T47D (cell line): ENCODE measurements around the gene KCNC2.
A peak's percentile ranks its signal among the peaks of the same experiment; 100 is the strongest.

Source experiments
- DNase-seq, 2 experiments: peaks; one replicate each; pipeline versions ENCODE4 v3.0.0 to v3.0.0-alpha.2; 2011 to 2012; ENCODE audit warnings: low read depth in 1 of 2, low spot score in 1 of 2
- JUND ChIP-seq: IDR thresholded peaks from 2 replicates; pipeline ENCODE4 v1.6.1; 2012; ENCODE audit warnings: low read depth
- in situ Hi-C: cut with HindIII; loops from 2 replicates; pipeline ENCODE4 v1.10.0; 2016; ENCODE audit warnings: low sequenced_read_pairs, low pct_unique_long_range_greater_than_20kb

Gene KCNC2

DNA sequence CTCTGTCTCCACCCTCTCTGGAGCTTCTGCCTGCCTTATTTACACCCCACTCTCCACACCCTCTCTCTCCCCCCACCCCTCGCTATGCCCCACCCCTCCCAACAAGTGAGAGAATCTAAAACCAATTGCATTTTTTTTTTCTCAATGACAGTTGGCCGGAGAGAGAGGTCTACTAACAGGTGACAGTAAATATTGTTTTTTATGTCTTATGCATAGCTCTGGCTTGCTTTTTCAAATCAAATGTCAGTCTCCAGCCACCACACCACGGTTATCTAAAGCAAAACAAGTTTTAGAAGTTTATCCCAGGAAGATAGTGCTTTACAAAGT lies at the start of gene KCNC2:
Gene KCNC2 (minus strand): TSS at position 28 of the 327 bp plus-strand sequence.
- no peak for TF ChIP-seq JUND
- no peak for DNase-seq
- in situ Hi-C loops: no loop called here

- in situ Hi-C loops: no loop called here
- TF ChIP-seq JUND: no peak
- no peak for DNase-seq
Observed at GRCh38 chr12:75259143-75259542, 49.5 kb upstream of the KCNC2 start.

DNA sequence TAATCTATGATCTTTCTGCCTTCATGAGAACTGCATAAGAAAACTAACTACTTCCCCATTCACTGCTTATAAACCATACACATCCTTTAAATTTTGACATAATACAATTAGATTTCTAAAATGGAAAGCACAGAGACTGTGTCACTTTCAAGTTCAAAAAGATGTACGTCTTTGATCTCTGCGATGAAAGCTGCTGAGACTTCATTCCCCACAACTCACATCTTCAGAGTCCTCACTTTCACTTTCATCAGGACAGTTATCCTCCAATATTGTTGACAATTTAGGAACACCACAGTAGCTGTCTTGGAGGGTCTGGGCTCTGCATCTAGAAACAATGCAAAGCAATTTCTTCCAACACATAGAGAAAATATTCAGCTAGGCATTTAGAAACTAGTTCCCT lies 47.9 kb upstream of the KCNC2 start:
- in situ Hi-C loops: no loop called here
- no peak for DNase-seq
- TF ChIP-seq JUND: no peak

- no peak for DNase-seq
- in situ Hi-C loops: no loop called here
- TF ChIP-seq JUND: no peak
Observed at GRCh38 chr12:75245108-75245507, 35.5 kb upstream of the KCNC2 start.

GRCh38 chr12:75239987-75240386 lies 30.3 kb upstream of the KCNC2 start:
- DNase-seq: no peak
- in situ Hi-C loops: no loop called here
- TF ChIP-seq JUND: no peak

DNA sequence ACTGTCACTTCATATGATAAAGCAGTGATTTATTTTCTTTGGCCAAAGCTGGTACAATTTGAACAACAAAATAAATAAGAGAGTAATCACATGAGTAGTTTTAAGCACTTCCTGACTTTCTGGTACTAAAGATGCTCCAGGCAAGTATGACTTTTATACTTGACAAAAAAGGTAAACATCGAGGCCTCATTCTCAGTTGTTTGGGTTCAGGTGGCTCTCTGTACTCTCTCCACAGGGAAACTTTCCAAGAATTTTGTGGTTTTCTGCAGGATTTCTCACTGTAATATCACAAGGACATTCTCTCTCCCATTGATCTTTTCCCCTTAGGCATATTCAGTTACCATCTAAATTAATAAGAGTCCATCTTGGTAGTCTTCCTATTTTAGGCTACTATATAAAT lies 26.6 kb upstream of the KCNC2 start:
- DNase-seq: peak in 1 of 2 experiments; percentile 87
- in situ Hi-C loops: no loop called here

DNA sequence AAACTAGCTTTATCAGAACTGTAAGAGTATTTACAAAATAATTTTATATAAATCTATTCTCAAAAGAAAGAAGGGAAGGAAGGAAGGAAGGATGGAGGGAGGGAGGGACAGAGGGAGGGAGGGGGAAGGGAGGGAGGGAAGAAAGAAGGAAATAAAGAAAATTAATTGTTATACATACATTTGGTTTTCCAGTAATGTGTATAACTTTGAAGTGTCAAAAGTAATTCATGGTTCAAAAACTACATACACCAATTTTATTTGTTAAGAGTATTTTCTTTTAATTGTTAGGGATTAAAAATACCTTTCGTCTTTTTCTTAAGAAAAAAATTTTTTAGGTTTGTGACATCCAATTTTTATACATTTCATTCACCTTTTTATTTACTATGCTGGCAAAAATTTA lies 17.5 kb upstream of the KCNC2 start:
- in situ Hi-C loops: no loop called here
- no peak for DNase-seq
- TF ChIP-seq JUND: no peak

More for the DNA sequence above, 26.6 kb upstream of the KCNC2 start:
- no peak for TF ChIP-seq JUND

GRCh38 chr12:75212072-75212471 lies 2.4 kb upstream of the KCNC2 start:
- no peak for DNase-seq
- in situ Hi-C loops: no loop called here
- TF ChIP-seq JUND: no peak

GRCh38 chr12:75208856-75209811 lies 505 bp downstream of the KCNC2 start:
- TF ChIP-seq JUND: no peak
- DNase-seq: peak; percentile 60 to 61
- in situ Hi-C loops: no loop called here

GRCh38 chr12:75207338-75208083 lies 2.1 kb downstream of the KCNC2 start:
- no peak for TF ChIP-seq JUND
- no peak for DNase-seq
- in situ Hi-C loops: no loop called here

- no peak for DNase-seq
- no peak for TF ChIP-seq JUND
- in situ Hi-C loops: no loop called here
Observed at GRCh38 chr12:75205558-75205957, 4.1 kb downstream of the KCNC2 start.

- in situ Hi-C loops: no loop called here
- no peak for DNase-seq
Observed at GRCh38 chr12:75196865-75197264, 12.8 kb downstream of the KCNC2 start.

GRCh38 chr12:75196408-75196807 lies 13.2 kb downstream of the KCNC2 start:
- in situ Hi-C loops: no loop called here
- DNase-seq: no peak
- TF ChIP-seq JUND: no peak

More at GRCh38 chr12:75196865-75197264, 12.8 kb downstream of the KCNC2 start:
- TF ChIP-seq JUND: no peak
